Fibroblast of skin of right quadriceps (primary cell): ENCODE results near the gene HMGB1.
A peak's percentile ranks its signal among the peaks of the same experiment; 100 is the strongest.

ENCODE experiments used
- DNase-seq: peaks from one replicate; pipeline ENCODE4 v3.0.0-alpha.2; 2013

The HMGB1 gene

GRCh38 chr13:30465593-30466357, at the start of gene HMGB1:
Gene HMGB1 (minus strand): TSS chr13:30465936. CDS start chr13:30463680, 2,256 bp downstream.
- DNase-seq, result peak; percentile 100

GRCh38 chr13:30510811-30511371, 45.2 kb upstream of the HMGB1 start:
- DNase-seq, result no peak

- no peak for DNase-seq
These were observed 44.4 kb upstream of the HMGB1 start for GRCh38 chr13:30510091-30510490.

- DNase-seq, result no peak
These were observed 43.7 kb upstream of the HMGB1 start for GRCh38 chr13:30509254-30510050.

GRCh38 chr13:30504081-30504480, 38.3 kb upstream of the HMGB1 start:
- DNase-seq, result no peak

GRCh38 chr13:30502237-30502636, 36.5 kb upstream of the HMGB1 start:
- no peak for DNase-seq

GRCh38 chr13:30499338-30499737, 33.6 kb upstream of the HMGB1 start:
- no peak for DNase-seq

- DNase-seq, result no peak
These were observed 30.4 kb upstream of the HMGB1 start for GRCh38 chr13:30496147-30496546.

GRCh38 chr13:30495746-30496145, 30.0 kb upstream of the HMGB1 start:
- DNase-seq, result no peak

- DNase-seq, result no peak
These were observed 28.1 kb upstream of the HMGB1 start for GRCh38 chr13:30493658-30494381.

GRCh38 chr13:30487075-30487470, 21.3 kb upstream of the HMGB1 start:
- DNase-seq, result no peak

- DNase-seq, result no peak
These were observed 20.7 kb upstream of the HMGB1 start for GRCh38 chr13:30486230-30487074.

- DNase-seq, result no peak
These were observed 15.6 kb upstream of the HMGB1 start for GRCh38 chr13:30481241-30481760.

GRCh38 chr13:30480292-30480950, 14.7 kb upstream of the HMGB1 start:
- DNase-seq, result no peak

GRCh38 chr13:30479883-30480219, 14.1 kb upstream of the HMGB1 start:
- DNase-seq, result no peak

- no peak for DNase-seq
These were observed 13.6 kb upstream of the HMGB1 start for GRCh38 chr13:30479154-30479882.

- DNase-seq, result no peak
These were observed 11.8 kb upstream of the HMGB1 start for GRCh38 chr13:30477346-30478195.

GRCh38 chr13:30473675-30474074, 7.9 kb upstream of the HMGB1 start:
- no peak for DNase-seq

GRCh38 chr13:30466841-30467252, 1.1 kb upstream of the HMGB1 start:
- peak; percentile 24 for DNase-seq

- DNase-seq, result peak; percentile 53
These were observed 600 bp upstream of the HMGB1 start for GRCh38 chr13:30466358-30466714.
